HG03469 (cell line): Measurements from ENCODE around the gene NECAP2.
"Not testable (repeated sequence)": the region's sequence is repeated elsewhere in the genome, so short reads cannot be mapped to it uniquely, and the experiment has no call there.

Experiments
- ATAC-seq: cut with Tn5 transposase; IDR thresholded peaks from one replicate; pipeline ENCODE4 v1.9.1; 2021; ENCODE audit warnings: mild to moderate bottlenecking, moderate library complexity, moderate number of reproducible peaks; ENCODE audit not compliant: unreplicated experiment

The NECAP2 gene

DNA sequence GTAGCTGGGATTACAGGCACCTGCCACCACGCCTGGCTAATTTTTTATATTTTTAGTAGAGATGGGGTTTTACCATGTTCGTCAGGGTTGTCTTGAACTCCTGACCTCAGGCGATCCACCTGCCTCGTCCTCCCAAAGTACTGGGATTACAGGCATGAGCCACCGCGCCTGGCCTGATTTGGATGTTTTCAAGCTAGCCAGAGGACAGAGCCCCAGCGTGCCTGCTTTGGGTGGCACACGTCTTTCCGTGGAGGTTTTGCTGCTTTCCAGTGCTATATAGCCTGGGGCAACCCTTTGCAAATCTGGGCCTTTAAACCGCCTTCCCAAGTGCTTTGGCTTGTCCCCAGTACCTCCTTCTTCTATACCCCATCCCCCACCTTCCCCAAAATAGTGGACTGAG is 15.6 kb downstream of the NECAP2 start:
- not testable (repeated sequence) for ATAC-seq

DNA sequence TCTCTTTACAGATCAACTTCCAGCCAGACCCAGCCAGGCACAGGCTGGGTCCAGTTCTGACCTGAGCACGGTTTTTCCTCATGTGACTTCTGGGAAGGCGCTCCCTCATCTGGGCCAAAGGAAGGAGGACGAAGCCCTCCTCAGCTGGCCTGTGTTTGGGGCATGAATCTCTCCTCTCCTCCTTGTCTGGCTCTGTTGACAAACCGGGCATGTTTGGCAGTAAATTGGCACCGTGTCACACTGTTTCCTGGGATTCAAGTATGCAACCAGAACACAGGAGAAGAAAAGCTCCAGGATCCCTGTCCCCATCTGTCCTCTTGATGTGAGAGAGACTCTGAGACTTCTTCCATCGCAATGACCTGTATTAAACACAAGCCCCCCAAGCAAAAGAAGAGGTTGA is 18.3 kb downstream of the NECAP2 start:
- ATAC-seq: no peak

DNA sequence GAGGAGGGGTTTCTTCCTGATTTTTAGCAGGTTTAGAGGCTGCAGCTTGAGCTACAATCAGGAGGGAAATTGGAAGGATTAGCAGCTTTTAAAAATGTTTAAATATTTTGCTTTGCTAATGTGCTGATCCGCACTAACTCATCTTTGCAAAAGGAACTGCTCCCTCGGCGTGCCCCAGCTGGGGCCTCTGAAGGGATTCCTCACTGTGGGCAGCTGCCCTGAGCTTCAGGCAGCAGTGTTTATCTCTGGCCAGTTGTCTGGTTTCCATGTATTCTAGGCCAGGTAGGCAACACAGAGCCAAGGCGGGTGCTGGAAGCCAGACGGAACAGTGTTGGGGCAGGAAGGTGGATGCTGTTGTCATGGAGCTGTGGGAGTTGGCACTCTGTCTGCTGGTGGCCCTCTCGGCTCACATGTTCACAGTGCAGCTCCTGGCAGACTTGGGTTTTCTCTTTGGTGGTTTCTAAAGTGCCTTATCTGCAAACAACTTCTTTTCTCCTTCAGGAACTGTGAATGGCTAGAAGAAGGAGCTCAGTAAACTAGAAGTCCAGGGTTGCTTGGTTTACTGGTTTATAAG is 18.9 kb downstream of the NECAP2 start:
- ATAC-seq: no peak

DNA sequence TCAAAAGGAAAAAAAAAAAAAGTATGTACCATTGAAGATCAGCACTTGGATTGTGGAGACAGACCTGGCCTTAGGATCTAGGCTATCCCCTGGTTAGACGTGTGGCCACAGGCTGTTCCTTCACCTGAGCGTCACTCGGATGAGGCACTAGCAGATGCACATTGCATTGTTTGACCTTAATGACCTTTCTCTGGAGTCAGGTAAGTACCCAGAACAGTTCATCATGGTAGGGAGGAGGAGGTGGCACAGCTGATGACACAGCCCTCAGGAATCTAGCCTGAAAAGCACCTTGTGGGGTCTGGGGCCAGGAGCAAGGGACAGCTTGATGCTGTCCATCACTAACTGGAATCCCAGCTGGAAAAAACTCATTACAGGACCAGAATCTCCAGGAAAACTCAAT is 21.2 kb downstream of the NECAP2 start:
- ATAC-seq: no peak

DNA sequence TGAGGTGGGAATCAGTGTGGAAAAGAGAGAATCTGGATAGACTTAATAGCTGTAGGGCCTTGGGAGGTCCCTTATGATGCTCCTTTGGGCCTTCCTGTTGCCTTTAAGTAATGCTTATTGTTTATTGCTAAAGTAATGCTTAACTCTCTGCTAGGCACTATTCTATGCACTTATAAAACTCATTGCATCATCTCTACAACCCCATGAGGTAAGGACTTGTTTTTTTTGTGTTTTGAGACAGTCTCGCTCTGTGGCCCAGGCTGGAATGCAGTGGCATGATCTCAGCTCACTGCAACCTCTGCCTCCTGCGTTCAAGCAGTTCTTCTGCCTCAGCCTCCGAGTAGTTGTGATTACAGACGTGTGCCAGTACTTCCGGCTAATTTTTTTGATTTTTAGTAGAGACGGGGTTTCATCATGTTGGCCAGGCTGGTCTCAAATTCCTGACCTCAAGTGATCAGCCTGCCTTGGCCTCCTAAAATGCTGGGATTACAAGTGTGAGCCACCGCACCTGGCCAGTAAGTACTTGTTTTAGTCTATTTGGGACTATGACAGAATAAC is 22.3 kb downstream of the NECAP2 start:
- ATAC-seq: no peak

DNA sequence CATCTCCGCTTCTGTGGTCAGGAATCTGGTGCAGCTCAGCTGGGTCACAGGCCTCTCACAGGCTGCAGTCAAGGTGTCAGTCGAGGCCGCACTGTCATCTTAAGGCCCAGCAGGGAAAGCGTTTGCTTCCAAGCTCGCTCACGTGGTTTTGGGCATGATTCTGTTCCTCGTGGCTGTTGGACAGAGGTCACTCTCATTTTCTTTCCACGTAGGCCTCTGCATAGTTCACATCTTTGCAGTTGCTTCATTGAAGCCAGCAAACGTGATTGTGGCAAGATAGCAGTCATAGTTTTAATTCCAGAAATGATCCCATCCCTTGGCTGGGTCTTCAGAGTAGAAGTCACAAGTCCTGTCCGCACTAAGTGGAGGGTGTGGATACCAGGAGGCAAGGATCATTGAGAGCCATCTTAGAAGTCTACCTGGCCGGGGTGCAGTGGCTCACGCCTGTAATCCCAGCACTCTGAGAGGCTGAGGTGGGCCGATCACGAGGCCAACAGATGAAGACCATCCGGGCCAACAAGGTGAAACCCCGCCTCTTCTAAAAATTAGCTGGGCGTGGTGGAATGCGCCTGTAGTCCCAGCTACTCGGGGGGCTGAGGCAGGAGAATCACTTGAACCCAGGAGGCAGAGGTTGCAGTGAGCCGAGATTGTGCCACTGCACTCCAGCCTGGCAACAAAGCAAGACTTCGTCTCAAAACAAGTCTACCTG is 24.5 kb downstream of the NECAP2 start:
- ATAC-seq: no peak

DNA sequence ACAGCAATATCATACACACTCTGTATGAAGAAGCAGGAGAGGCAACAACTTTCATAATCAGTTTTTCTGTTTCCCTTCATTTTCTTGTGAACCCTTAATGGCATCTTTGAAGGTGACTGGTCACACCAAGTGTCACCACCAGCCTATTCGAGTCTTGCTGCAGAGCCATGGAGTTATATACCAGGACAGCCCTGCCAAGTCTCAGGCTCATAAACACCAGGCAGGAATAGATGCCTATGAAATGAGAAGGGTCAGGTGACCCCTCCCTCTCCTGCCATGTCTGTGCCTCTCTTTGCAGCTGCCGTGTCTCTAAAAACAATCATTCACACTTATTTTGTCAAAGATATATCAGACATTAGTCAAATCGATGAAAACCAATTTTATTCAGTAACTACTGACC is 28.0 kb downstream of the NECAP2 start:
- no peak for ATAC-seq

DNA sequence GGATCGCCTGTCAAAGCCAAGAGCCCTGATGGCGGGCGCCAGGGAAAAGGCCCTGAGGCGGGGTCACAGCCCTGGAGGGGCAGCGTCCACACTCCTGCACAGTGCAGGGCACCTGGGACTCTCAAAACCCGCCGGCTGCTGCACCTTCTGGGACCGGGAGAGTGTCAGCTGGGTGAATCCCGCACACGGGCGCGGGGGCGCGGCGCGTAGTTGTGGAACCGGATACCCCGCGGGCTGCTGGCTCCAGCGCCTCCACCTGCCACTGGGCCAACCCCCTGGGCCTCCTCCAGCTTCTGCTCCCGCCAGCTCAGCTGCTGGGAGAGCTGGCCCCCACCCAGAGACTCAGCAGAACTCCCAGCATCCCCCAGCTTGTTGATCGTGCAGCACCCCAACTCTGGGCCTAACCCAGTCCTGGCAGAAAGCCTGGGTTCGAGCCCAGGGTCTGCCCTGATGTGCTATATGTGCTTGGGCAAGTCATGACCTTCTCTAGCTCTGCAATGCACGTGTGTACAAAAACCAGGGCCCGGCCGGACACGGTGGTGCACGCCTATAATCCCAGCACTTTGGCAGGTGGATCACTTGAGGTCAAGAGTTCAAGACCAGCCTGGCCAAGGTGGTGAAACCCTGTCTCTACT is 33.8 kb downstream of the NECAP2 start:
- ATAC-seq: no peak

DNA sequence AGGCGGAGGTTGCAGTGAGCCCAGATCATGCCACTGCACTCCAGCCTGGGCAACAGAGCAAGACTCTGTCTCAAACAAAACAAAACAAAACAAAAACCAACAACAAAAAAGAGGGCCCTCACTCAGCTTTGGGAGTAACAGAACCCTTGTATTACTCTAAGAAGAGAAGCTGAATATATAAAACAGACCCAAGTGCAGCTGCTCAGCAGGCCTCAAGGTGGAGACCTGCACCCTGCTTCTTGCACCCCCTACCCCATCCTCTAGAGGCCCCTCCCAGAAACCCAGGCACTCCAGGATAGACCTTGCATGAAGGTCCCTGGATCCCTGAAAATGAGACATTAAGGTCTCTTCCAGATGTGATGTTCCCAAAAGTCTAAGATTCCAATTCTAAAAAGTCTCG is 34.4 kb downstream of the NECAP2 start:
- ATAC-seq: not testable (repeated sequence)

DNA sequence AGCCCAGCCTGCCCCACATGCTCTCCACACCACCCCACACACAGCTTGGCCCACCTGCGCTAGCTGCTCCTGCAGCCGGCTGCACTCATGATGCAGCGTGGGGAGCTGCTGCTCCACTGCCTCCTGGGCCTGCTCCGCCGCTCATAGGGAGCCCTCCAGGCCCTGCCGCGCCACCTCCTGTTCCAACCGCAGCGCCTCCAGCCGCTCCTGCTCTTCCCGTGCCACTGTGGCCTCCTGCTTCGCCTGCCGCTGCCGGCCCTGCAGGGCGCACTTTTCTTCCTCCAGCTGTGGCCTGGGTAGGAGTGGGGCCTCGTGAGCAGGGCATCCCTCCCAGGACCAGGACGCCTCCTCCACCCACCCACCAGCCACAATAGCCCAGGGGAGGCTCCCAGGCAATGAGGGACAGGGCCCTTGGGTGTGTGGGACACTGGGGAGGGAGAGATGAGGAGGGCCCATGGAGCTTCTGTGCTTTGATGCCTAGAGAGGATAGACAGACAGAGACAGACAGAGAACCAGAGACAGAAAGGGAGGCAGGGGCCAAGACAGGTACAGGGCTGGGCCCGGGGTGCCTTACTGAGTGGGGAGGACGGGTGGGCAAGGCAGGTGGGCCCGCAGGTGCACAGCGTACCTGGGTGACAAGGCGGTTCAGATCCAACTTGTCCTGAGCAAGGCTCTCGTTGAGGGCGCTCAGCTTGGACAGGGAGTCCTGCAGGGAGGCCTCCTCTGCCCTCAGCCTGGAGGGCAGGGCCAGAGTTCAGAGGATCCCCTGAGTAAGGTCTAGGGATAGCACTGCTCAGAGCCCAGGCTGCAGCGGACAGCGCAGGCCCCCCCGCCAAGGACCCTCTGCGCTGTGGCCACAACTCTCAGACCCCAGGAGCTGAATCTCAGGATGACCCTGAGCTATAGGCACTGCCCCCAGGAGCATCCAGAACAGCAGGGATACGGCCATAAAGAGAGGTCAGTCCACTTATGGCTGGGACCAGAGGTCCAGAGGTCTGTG is 35.5 kb downstream of the NECAP2 start:
- ATAC-seq: not testable (repeated sequence)

DNA sequence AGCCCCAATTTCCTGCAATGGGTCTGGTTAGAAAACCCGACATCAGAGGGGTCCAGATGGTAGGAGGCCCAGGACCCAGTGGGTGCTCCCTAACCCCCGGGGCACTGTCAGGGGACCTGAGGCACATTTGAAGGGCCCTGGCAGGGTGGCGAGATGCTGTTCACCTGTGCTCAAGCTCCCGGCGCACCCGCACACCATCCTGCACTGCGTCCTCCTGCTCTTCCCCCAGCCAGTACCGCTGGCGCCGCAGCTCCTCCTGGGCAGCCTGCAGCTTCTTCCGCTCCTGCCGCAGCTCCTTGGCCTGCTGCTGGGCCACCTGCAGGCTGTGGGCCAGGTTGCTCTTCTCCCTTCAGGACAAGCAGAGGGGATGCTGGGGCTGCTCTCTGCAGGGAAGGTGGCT is 37.6 kb downstream of the NECAP2 start:
- ATAC-seq: no peak

DNA sequence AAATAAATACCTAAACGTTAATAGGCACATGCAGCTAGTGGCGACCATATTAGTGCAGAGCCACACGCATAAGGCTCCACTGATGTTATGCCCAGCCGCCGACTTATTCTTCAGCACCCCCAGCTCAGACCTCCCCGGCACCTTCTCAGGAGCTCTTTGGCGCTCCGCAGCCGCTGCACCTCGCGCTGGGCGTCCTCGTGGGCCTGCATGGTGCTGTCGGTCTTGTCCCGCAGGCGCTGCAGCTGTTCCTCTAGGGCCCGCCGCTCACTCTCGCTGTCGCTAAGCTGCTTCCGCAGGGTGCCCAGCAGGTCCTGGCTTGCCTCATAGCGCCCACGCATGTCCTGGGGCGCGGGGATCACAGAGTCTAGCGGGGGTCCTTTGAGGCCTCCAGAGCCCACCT is 42.6 kb downstream of the NECAP2 start:
- ATAC-seq: not testable (repeated sequence)

DNA sequence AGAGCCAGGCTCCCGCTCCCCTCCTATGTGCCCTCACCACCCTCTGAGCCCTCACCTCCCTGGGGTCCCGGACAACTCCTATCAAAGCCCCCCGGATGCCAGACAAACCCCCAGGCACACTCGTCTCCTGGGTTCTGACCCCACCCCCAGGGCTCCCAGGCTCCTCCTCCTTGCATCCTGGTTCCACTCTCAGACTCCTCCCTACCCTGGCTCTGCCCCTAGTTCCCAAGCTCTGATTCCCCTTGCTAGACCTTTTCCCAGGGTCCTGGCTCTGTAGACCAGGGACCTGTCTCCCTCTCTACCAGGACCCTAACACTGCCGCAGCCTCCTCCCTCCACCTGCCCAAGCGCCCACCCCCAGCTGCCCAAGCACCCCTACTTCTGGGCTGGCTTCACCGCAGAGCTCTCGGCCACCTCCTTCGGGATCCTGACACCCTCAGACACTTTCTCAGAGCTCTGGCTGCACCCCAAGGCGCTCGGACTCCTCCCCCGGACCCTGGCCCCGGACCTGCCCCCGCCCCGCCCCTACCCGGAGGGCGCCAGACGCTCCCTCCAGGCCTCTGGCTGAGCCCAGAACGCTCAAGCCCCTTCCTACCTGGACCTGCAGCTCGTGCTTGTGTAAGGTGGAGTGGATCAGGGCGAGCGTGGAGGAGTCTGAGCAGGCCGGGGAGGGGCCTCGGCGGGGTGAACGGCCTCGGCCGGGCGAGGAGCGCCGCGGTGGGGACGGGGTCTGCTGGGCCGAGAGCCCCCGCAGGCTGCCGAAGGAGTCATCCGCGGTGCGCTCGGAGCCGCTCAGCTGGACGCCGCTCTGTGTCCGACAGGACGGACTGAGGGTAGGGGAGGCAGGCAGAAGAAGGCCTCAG is 43.3 kb downstream of the NECAP2 start:
- ATAC-seq: not testable (repeated sequence)

DNA sequence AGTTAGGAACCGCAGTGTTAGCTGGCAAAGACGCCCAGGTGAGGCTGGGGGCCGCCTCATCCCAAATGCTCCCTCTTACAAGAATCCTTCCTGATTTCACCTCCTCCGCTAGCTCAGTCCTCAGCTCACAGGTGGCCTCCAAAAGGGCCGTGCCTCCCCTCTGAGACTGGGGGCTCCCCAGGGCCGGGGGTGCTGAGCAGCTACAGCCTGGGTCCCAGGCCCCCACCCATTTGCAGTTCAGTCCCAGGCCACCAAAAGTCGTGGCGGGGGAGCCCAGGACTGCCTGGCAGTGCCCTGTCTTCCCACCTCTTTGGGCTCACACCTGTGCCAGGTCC is 43.9 kb downstream of the NECAP2 start:
- ATAC-seq: no peak

DNA sequence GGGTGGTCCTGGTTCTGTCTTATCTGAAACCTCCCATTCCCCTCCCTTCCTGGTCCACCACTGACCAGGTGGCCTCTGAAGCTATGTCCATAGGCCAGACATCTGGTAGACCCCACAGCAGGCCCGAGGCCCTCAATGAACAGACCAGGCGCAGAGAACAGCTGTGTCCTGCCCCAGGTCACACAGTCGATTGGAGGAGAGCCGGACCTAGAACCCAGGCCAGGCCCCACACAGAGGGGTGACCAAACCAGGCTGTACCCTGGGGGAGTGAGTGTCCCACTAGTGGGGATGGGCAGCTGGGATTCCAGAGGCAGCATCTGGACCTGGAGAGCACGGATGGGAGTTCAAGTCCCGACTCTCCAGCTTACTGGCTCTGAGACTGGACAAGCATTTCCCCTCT is 44.4 kb downstream of the NECAP2 start:
- ATAC-seq: no peak

DNA sequence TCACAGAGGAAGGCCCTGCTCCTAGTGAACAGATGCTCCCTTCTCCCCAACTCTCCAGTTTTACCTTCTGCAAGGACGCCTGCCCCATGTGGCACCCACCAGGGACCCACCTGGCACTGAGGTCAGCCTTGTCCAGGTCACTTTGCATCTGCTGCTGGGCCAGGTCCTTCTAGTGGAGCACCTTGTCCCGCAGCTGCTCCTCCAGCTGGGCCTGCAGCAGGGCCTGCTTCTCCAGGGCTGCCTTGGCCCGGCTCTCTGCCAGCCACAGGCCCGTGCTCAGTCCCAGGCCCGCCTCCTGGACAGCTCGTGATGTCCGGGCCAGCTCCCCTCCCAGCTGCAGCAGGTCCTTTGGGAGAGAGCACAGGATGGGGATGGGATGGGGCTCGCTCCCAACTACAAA is 45.8 kb downstream of the NECAP2 start:
- ATAC-seq: not testable (repeated sequence)

DNA sequence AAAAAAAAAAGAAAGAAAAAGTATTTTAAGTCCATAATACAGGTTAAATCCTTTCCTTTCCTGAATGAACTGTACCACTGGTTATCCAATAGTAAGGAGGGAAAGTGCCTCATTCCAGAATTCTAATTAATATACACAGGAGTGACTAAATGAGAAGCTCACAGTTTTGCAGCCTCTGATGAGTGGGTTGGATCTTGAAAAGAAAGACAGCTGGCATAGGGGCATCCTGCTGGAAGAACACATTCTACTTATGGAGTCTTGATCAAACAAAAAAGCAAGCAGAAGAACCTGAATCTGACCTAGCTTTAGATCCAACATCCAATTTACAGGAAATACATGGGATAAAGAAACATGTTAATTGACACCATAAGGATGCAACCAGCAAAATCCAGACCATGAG is 46.5 kb downstream of the NECAP2 start:
- ATAC-seq: not testable (repeated sequence)

DNA sequence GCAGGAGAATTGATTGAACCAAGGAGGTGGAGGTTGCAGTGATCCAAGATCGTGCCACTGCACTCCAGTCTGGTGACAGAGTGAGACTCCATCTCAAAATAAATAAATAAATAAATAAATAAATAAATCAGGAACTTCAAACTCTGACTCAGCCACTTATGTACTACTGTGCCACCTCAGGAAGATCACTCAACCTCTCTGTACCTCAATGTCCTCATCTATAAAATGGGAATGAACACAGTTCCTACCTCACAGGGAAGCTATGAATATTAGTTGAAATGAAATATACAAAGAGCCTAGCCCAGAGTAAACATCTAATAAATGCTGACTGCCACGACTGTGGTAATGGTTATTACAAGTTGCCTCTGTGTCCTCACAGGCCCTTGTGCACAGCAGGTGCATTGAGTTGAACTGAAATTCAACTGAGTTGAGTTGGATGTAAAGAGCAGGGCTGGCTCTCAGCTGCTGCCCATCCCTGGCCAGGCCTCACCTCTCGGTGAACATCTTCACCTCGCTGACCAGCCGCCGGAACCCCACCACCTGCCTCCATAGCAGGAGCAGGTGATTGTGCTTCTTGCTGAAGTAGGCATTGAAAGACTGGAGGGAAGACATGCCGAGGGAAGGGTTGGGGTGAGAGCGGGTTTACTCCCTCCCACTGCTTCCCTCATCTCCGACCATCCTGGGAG is 48.8 kb downstream of the NECAP2 start:
- not testable (repeated sequence) for ATAC-seq

DNA sequence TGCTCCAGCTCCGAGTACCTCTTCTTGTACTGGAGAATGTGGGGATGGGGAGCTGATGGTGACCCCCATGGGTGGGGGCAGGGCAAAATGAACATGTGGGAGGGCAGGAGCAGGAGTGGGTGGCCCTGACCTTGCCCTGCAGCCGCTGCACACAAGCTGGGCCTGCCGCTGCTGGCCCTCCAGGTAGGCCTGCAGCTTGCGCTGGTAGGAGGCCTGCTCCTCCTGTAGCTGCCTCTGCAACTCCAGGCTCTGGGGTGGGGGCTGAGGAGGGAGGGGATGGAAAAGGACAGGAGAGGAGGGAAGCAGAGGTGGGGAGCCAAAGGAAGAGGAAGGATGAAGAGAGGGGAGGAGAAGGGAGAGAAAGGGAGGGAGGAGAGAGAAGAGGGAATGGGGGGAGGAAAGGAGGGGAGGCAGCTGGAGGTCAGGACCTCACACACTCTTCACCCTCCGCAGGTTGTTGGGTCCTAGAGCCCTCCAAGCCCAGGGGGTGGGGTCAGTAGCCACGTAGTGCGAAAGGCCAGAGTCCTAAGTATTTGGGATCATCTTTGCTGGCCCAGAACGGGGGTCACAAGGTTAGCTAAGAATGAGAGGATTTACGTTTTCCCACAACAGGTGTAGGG is 50.6 kb downstream of the NECAP2 start:
- no peak for ATAC-seq
